ENCODE data around the gene IFITM1.
"Not testable (repeated sequence)": the region's sequence is repeated elsewhere in the genome, so short reads cannot be mapped to it uniquely, and the experiment has no call there.

GRCh38 chr11:319121-319887 is 5.5 kb downstream of the IFITM1 start:
- TF ChIP-seq CTCF (IDR thresholded peaks at IDR 0.05): peak in 2 of 4 experiments; percentile 39
- not testable (repeated sequence) for TF ChIP-seq EP300, POLR2A (IDR thresholded peaks at IDR 0.05)
- TF ChIP-seq POLR2AphosphoS5 (IDR thresholded peaks at IDR 0.05): peak; percentile 33
